Measurements from ENCODE around the gene SORCS2.

- TF ChIP-seq SIN3A (IDR thresholded peaks at IDR 0.05; ENCODE audit: borderline replicate concordance, insufficient read depth, low read length) (no peak), POLR2AphosphoS5 (IDR thresholded peaks at IDR 0.05; ENCODE audit: low read depth, low read length) (no peak), TAF1 (IDR thresholded peaks at IDR 0.05; ENCODE audit: borderline replicate concordance, insufficient read depth, low read length) (no peak), REST (IDR thresholded peaks at IDR 0.05; ENCODE audit: insufficient read depth in 1 of 2, low read depth in 2 of 2, low read length in 2 of 2) (no peak), FOXP2 (optimal IDR thresholded peaks at IDR 0.05; ENCODE audit: borderline replicate concordance, extremely low read depth, extremely low read length, insufficient read depth) (no peak)
Observed at GRCh38 chr4:7661066-7661748, 468.9 kb downstream of the SORCS2 start.

Data from PFSK-1 (cell line).